NK-92 treated with Interleukin-12 subunit alpha and Interleukin-12 subunit beta, amount 100 ng/mL, for 24 hours (cell line): ENCODE results near the gene FBXL5.
A peak's percentile ranks its signal among the peaks of the same experiment; 100 is the strongest.

Source experiments
- DNase-seq: peaks from one replicate; lab custom pipeline; 2025; lab: John Stamatoyannopoulos, UW

The FBXL5 gene

GRCh38 chr4:15676039-15676438, 20.9 kb upstream of the FBXL5 start:
- no peak for DNase-seq

GRCh38 chr4:15675356-15675755, 20.2 kb upstream of the FBXL5 start:
- DNase-seq: no peak

- DNase-seq: no peak
Measured at GRCh38 chr4:15674926-15675325, 19.8 kb upstream of the FBXL5 start.

GRCh38 chr4:15674046-15674445, 18.9 kb upstream of the FBXL5 start:
- no peak for DNase-seq

DNA sequence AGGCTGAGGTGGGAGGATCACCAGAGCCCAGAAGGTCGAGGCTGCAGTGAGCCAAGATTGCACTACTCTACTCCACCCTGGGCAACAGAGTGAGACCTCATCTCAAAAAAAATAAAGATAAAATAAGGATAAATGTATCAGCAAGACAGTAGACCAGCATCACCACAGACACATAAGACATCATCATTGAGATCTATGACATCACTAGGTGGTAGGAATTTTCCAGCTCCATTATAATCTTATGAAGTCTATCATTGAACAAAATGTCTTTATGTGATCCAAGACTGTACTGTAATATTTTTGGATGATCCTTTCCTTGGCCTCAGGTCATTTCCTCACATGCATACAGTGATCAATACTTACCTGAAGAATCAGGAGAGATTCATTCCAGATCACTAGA, 18.2 kb upstream of the FBXL5 start:
- DNase-seq: no peak

DNA sequence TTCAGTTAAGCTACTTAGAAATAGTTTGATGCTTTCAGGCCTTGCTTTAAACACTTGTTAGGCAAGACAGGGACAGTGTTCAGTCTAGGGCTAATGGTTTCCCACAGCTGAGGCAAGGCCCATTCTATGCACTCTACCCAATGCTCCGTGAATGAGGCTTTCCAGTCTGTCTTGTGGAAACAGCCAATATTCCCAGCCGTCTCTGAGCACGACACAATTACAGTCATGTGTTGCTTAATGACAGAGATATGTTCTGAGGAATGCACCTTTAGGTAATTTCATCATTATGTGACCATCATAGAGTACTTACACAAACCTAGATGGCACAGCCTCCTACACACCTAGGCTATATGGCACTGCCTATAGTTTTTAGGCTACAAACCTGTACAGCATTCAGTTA, 16.9 kb upstream of the FBXL5 start:
- no peak for DNase-seq

DNA sequence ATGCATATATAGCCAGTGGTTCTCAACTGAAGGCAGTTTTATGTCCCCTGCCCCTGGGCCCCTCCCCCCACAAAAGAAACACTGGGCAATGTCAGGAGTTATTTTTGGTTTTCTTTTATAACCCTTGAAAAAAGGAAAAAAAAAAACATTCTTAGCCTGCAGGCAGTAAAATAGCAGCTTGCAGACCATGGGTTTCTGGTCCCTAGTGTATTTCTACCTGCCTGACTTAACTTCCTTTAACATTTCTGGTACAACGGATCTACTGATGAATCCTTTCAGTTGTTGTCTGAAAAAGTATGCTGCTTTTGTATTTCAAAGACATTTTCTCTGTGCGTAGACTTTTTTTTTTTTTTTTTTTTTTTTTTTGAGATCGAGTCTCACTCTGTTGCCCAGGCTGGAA, 15.4 kb upstream of the FBXL5 start:
- DNase-seq: no peak

DNA sequence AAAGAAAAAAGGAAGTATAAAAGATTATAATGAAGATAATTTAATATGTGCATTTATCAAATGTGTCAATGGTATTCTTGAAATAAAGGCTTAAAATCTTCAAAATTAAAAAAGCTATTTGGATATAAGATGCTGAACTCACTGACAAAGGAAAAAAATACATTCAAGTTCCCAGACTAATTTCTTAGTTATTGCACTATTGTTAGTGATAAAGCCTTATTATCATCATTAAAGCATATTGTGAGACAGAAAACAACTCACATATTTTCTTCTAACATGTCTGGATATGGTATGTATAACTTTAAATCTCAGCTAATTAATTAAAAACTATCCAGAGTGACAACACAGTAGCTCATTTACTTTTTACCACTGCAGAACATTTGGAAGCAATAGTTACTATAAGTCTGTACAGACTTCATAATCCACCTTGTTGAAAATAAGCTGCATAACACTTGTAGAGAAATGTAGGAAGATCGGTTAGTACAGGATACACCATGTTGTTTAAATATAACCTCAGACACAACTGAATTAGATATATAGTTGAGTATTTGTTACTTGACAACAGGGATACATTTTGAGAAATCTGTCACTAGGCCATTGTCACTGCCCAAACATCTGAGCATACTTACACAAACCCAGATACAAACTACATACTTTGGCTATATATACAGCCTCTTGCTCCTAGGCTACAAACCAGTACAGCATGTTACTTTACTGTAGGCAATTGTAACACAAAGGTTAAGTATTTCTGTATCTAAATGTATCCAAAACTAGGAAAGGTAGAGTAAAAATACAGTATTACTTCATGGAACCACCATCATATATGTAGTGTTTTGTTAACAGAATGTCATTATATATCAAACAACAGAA, 13.6 kb upstream of the FBXL5 start:
- no peak for DNase-seq

DNA sequence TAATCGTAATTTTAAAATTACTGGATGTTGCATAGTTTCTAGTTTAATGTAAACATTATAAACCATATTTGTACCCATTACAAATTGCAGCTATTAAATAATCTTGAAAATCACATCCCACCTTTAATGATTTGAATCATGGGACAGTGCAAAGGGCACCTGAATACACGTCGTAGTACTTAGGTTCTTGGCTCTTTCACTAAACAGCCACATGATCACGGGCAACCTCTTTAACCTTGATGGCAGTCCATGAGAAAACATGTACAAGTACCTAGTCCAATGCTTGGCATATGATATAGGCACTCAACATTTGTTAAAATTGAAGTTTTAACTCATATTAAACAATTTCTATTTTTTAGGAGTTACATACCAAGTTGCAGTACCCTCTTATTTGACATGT, 11.8 kb upstream of the FBXL5 start:
- DNase-seq: no peak

GRCh38 chr4:15665753-15666365, 10.7 kb upstream of the FBXL5 start:
- peak; percentile 23 for DNase-seq

DNA sequence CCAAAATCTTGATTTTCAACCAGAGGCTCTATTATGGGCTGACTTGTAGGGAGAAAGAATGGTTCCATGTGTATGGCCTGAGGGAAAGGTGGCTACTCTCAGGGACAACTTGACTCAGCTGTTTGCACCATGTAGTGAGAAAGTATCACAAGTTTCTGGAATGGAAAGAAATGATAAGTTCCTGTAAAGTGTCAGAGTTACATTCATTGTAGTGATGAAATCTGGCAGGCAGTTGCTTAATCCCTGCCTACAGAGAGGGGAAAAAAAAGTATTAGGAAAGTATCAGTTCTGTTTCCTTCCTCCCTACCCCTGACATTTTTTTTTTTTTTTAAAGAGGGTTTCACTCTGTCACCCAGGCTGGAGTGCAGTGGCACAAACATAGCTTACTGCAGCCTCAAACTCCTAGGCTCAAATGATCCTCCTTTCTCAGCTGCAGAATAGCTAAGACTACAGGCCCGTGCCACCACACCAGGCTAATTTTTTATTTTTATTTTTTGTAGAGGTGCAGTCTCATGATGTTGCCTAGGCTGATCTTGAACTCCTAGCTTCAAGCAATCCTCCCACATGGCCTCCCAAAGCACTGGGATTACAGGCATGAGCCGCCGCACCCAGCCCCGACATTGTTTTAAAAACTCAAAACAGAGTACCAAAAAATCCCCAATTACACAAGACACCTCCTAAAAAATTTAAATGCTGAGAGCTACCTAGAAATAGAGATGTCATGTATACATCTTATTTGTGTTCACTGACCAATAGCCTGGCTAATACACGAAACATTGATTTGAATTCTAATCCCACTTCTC, 4.8 kb upstream of the FBXL5 start:
- DNase-seq: peak; percentile 21

DNA sequence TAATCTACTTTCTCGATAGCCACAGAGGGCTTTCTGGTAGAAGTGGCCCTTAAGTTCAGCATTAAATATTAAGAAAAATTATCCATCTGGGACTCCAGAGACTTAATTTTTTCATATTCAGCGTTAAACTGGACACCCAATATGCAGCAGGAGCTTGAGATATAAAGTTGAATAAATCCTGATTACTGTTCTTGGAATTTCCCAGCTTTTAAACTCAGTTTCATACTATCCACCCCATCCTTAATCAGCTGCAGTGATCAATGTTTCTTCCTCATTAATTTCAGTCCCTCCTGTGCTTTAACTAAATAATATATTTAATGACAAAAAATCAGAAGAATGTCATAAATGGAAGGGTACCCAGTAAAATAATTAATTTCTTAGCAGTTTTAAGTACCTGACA, 3.6 kb upstream of the FBXL5 start:
- DNase-seq: no peak

- DNase-seq: peak; percentile 16
Measured at GRCh38 chr4:15658136-15658770, 3.1 kb upstream of the FBXL5 start.

DNA sequence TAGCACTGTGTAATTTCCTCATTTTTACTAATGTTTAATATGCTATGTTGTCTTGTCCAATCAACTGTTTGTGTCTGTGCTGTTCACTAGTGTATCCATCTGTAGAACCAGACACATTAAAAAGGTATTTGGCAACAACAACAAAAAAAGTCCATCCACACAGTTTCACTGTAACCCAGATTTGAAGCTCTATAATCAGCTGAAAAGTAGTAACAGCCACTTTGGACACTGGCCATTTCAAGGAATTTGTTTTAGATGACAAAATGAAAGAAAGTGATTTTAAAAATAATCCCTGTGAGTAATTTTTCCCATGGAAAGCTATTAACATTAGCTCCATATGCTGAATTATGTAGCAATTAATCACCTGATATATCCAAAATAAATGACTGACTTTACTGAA, 2.2 kb upstream of the FBXL5 start:
- DNase-seq: no peak

DNA sequence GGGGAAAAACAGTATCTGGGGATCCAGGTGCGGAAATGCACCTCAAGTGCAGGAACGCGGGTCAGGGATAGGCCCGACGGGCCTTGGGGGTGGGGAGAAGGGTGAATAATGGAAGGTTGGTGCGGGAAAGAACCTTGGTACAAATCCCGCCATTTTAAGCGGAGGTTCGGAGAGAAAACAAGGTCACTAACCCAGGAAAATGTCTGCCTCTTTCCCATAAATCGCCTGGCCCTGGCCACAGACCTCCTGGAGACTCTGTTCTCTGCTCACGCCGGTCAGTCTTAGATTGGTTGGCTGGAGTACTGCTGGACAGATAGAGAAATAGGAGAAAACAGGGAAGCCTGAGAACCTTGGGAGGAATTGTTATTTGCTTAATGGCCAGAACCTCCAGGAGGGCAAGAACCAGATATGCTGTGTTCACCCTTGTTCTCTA, 897 bp upstream of the FBXL5 start:
- DNase-seq: no peak

DNA sequence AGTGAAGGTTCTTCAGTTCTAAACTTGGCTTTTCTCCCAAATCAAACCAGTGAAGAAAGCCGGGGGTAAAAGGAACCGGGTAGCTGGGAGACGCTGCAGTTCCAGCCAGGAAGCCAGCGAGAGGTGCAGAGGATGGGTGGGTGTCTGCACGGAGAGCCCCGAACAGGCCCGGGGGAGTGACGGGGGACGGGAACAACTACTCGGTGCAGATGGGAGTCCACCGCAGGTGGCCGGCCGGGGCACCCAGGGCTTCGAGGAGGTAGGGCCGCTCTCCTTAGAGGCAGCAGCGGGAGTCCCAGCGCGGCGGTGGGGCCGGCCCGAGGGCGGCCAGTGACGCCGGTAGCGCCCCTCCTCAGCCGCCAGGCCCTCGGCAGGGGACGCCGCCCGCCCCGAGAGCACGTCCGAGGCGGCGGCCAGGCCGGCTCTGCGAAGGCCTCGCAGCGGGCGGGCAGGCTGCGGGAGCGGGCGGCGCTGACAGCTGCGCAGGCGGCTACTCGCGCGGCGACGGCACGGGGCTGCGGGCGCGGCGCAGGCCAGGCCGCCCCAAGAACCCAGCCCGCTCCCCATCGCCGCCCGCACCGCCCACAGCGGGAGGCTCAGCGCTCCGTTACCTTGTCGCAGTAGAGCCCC, 449 bp downstream of the FBXL5 start:
- DNase-seq: peak; percentile 71

DNA sequence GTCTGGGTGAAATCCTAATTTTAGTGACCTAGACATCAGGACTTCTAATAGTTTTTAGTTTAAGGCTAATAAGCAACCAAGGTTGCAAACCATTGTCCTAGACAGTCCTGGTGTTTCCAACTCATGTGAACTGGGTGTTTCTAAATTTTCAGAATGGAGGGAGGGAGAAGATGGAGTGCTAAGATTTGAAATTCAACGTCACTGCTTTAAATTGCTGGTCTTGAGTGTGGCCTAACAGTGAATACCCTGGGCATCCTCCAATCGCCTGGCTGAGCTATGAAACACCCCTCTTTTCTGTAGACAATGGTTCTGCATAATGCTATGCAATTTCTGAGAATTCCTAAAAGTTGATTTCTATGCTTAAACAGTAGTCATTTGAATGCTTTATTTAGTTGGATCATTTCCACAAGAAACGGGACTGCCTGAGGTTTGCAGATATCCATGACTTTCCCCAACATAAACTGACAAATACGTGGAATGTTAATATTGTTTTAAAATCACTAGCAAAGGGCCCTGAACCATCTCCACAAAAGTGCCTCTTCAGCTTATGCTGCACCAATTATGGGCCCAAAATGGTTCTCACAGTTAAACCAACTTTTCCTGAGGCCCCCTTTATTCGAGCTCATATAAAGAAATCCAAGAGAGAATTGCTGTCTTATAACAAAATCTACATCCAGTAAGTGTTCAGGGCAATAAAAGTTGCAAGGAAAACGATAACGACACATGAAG, 1.1 kb downstream of the FBXL5 start:
- DNase-seq: peak; percentile 27

DNA sequence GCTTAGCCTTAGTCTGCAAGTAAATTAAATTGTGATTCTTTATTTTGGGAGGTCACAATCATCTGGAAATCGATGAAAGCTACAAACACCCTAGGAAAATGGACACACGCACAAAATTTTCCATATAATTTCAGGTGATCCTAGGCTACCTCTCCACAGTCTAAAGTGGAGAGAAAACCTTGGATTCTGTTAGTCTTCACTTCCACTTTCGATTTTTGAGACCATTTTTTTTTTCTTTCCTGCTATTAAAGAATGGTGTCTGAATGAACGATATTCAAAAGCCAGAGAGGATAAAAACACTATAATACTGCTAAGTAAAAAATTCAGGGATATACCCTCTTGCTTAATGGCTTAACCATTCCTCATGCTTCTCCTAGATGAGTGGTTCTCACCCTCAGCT, 1.7 kb downstream of the FBXL5 start:
- no peak for DNase-seq

- DNase-seq: no peak
Measured at GRCh38 chr4:15652841-15653240, 2.3 kb downstream of the FBXL5 start.

DNA sequence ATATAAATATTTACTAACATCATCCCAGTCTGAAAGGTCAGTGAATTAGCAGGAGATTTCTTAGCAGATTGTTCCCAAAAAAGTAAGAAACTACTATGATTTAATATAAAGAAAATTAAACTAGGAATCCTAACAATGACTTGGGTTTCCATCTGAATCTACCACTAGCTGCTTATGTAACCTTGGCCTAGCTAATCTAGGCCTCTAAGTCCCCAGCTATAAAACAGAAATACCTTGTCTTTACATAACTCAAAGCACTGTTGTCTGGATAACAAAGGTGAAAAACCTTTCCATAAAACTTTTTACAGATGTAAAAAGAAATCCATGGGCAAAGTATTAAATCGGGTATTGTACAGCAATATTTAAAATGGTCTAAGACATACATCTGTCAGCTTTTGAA, 3.0 kb downstream of the FBXL5 start:
- no peak for DNase-seq

- DNase-seq: no peak
Measured at GRCh38 chr4:15651676-15652075, 3.5 kb downstream of the FBXL5 start.
